ENCODE results near the gene MEGF8. TPM values are rescaled to one million over a fixed set of nuclear protein-coding genes. Genes with fewer than 3 reads are reported as not detected.

MEGF8 gene
- total and polyA plus RNA-seq, 9 of the 15 experiments (the other 6 are each of a cell fraction or from before 2014, with no cell fraction given) = 0.28 to 13.1 (median 3.0) TPM

DNA sequence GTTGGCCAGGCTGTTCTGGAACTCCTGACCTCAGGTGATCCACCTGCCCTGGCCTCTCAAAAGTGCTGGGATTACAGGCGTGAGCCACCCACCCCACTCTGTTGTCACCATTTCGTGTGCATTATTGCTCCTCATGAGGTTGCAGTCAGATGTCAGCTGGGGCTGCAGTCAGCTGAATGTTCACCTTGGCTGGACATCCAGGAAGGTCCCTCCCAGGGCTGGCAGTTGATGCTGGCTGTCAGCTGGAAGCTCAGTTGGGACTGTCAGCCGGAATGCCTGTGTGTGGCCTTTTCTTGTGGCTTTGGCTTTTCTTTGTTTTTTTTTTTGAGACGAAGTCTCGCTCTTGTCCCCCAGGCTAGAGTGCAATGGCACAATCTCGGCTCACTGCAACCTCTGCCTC, 6.6 kb downstream of the MEGF8 start:
- CTCF ChIA-PET (ENCODE audit: low intra/inter-chr PET ratio) = no interaction called here

More for the DNA sequence above, 6.6 kb downstream of the MEGF8 start:
- H3K27ac ChIP-seq (ENCODE audit: extremely low read depth, low read depth, low read length) = no peak overlapping the region
- POLR2A ChIA-PET = no interaction called here
- H3K9me1 ChIP-seq (ENCODE audit: control insufficient read depth, insufficient read depth, low read length) = peaks cover under 1% of the 10 kb centered on the region
- WGBS (ENCODE audit: insufficient coverage, low coverage, missing lambda C conversion rate) = 62% methylated on average over 3 of the region's 6 CpGs
- intact Hi-C loops (cut with micrococcal nuclease) (no loop called here), in situ Hi-C loops (cut with MboI) (no loop called here)
- no TSS peak for BruUV-seq (replicated peaks)
- no peak overlapping the region for H3K4me2 ChIP-seq (ENCODE audit: insufficient read depth, low read length)
- H3K36me3 ChIP-seq (ENCODE audit: control insufficient read depth, insufficient read depth, low read length) = peaks cover 13% of the 10 kb centered on the region; the same call in 2 of the 3 replicates
- peaks cover 0 to 17% of the 10 kb centered on the region in 2 experiments; a peak in 3 of 5 replicates for H3K4me1 ChIP-seq (replicated peaks in 1 of 2; ENCODE audit: control insufficient read depth in 2 of 2, insufficient read depth in 2 of 2, low read length in 2 of 2)
- no peak overlapping the region for H2AFZ ChIP-seq (ENCODE audit: low read depth, low read length)
- TF ChIP-seq TCF7 (IDR thresholded peaks at IDR 0.05; ENCODE audit: borderline replicate concordance) (no peak), GATAD2A (IDR thresholded peaks at IDR 0.05) (no peak), ZC3H4 (CRISPR knock-in tag; IDR thresholded peaks at IDR 0.05; ENCODE audit: borderline replicate concordance) (no peak), ZNF445 (CRISPR knock-in tag; IDR thresholded peaks at IDR 0.05; ENCODE audit: low read depth) (no peak), POLR3A (IDR thresholded peaks at IDR 0.05; ENCODE audit: borderline replicate concordance, extremely low read depth, insufficient read depth, insufficient read length) (no peak), GABPA (tag; conservative IDR thresholded peaks at IDR 0.05; ENCODE audit: low read depth) (no peak), LEF1 (IDR thresholded peaks at IDR 0.05) (no peak), RBM15 (IDR thresholded peaks at IDR 0.05; ENCODE audit: insufficient read depth, low read length) (no peak), MBD2 (IDR thresholded peaks at IDR 0.05; ENCODE audit: borderline replicate concordance, low read depth) (no peak), HDAC3 (IDR thresholded peaks at IDR 0.05; ENCODE audit: borderline replicate concordance, partially characterized antibody) (no peak), ZNF57 (CRISPR knock-in tag; IDR thresholded peaks at IDR 0.05) (no peak), GTF2A2 (tag; IDR thresholded peaks at IDR 0.05) (no peak), POU5F1 (IDR thresholded peaks at IDR 0.05; ENCODE audit: borderline replicate concordance, low read depth, low read length, partially characterized antibody) (no peak), ZNF253 (CRISPR knock-in tag; conservative IDR thresholded peaks at IDR 0.05) (no peak), PRPF4 (IDR thresholded peaks at IDR 0.05; ENCODE audit: insufficient read depth, low read depth, low read length, poor library complexity, severe bottlenecking) (no peak)
- TF ChIP-seq, protein P1, sequence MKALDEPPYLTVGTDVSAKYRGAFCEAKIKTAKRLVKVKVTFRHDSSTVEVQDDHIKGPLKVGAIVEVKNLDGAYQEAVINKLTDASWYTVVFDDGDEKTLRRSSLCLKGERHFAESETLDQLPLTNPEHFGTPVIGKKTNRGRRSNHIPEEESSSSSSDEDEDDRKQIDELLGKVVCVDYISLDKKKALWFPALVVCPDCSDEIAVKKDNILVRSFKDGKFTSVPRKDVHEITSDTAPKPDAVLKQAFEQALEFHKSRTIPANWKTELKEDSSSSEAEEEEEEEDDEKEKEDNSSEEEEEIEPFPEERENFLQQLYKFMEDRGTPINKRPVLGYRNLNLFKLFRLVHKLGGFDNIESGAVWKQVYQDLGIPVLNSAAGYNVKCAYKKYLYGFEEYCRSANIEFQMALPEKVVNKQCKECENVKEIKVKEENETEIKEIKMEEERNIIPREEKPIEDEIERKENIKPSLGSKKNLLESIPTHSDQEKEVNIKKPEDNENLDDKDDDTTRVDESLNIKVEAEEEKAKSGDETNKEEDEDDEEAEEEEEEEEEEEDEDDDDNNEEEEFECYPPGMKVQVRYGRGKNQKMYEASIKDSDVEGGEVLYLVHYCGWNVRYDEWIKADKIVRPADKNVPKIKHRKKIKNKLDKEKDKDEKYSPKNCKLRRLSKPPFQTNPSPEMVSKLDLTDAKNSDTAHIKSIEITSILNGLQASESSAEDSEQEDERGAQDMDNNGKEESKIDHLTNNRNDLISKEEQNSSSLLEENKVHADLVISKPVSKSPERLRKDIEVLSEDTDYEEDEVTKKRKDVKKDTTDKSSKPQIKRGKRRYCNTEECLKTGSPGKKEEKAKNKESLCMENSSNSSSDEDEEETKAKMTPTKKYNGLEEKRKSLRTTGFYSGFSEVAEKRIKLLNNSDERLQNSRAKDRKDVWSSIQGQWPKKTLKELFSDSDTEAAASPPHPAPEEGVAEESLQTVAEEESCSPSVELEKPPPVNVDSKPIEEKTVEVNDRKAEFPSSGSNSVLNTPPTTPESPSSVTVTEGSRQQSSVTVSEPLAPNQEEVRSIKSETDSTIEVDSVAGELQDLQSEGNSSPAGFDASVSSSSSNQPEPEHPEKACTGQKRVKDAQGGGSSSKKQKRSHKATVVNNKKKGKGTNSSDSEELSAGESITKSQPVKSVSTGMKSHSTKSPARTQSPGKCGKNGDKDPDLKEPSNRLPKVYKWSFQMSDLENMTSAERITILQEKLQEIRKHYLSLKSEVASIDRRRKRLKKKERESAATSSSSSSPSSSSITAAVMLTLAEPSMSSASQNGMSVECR (CRISPR knock-in tag; IDR thresholded peaks at IDR 0.05) = no peak
- no peak for DNase-seq (ENCODE audit: extremely low read depth in 1 of 4, low spot score in 3 of 4)
- ATAC-seq = no peak
- no peak overlapping the region for H3K4me3 ChIP-seq
- no peak for FAIRE-seq
- H3K9ac ChIP-seq (ENCODE audit: insufficient read depth in 1 of 2, low read depth in 2 of 2, low read length in 2 of 2) = no peak overlapping the region; a peak in 1 of 4 replicates
- H3K27me3 ChIP-seq (ENCODE audit: control insufficient read depth in 2 of 2, insufficient read depth in 2 of 2, low read length in 2 of 2) = no peaks in the 10 kb centered on the region
- H3K79me2 ChIP-seq (ENCODE audit: control insufficient read depth, insufficient read depth, low read length) = 0 out of 3 replicates have a peak, but pooled peaks cover 4% of the 10 kb centered on the region
- no peaks in the 10 kb centered on the region; the same call in 1 of the 2 replicates for H4K20me1 ChIP-seq (replicated peaks; ENCODE audit: control insufficient read depth, insufficient read depth, low read length)
- no peaks in the 10 kb centered on the region for H3K9me3 ChIP-seq (replicated peaks; ENCODE audit: control insufficient read depth, insufficient read depth, low read depth, low read length)

All from K562 (cell line).